H1 (cell line): Measurements from ENCODE around the gene SLCO2A1. TPM values are rescaled to one million over a fixed set of nuclear protein-coding genes. Genes with fewer than 3 reads are reported as not detected.

Experiments used
- CHD7 ChIP-seq: fragments of 300-600 bp; sonication (generic); IDR thresholded peaks from 2 replicates; pipeline ENCODE4 v1.7.1; 2012; ENCODE audit warnings: low read length, moderate library complexity, mild to moderate bottlenecking, inconsistent platforms; ENCODE audit not compliant: insufficient replicate concordance
- CREB1 ChIP-seq: IDR thresholded peaks from 2 replicates; pipeline ENCODE4 v1.6.1; 2012; ENCODE audit warnings: inconsistent platforms
- CTCF ChIP-seq, 3 experiments: IDR thresholded peaks; 1 replicate in 2 of 3; 2 replicates in 1 of 3; pipeline versions ENCODE4 v1.5.1 to v1.6.1; 2011; ENCODE audit warnings: low read length in 3 of 3, mild to moderate bottlenecking in 3 of 3, inconsistent platforms in 2 of 3, low read depth in 1 of 3, moderate library complexity in 1 of 3; ENCODE audit not compliant: insufficient read depth in 1 of 3; ENCODE audit errors: control extremely low read depth in 1 of 3
- EZH2 ChIP-seq: fragments of 200-600 bp; sonication (generic); IDR thresholded peaks from 2 replicates; pipeline ENCODE4 v1.7.1; 2012; ENCODE audit warnings: low read depth, mild to moderate bottlenecking, moderate library complexity, low read length, inconsistent platforms; ENCODE audit not compliant: severe bottlenecking
- RAD21 ChIP-seq, 2 experiments: IDR thresholded peaks in 1 of 2; conservative IDR thresholded peaks in 1 of 2; 2 replicates each; pipeline ENCODE4 v1.6.1; 2011; ENCODE audit warnings: low read depth in 2 of 2, low read length in 2 of 2, improper control_type of control experiment in 1 of 2, inconsistent platforms in 1 of 2, mild to moderate bottlenecking in 1 of 2, moderate library complexity in 1 of 2
- TEAD4 ChIP-seq: IDR thresholded peaks from 2 replicates; pipeline ENCODE4 v1.6.1; 2012; ENCODE audit warnings: low read depth, low read length, inconsistent platforms, mixed read lengths
- polyA plus RNA-seq, 7 experiments: library from polyadenylated mRNA; depleted of rRNA in 3 of 7; stranded (reverse) in 5 of 7; unstranded in 2 of 7; fragments of >200 nt in 5 of 7; fragments of 200-250 nt in 2 of 7; gene quantifications; 1 replicate in 5 of 7; 2 replicates in 1 of 7; 4 replicates in 1 of 7; pipeline versions ENCODE4 v1.2.1 to v1.2.3, GENCODE V29; 2011 to 2013; ENCODE audit warnings: missing spikeins in 2 of 7, mixed read lengths in 2 of 7
- total RNA-seq: library from RNA; stranded (reverse); fragmentation: NEBNext Ultra II Directional; extraction: Animal tissue kit (Norgen Biotek cat#: 25700); gene quantifications from 2 replicates; pipeline ENCODE4 v1.2.1, GENCODE V29; 2021

Gene SLCO2A1
- total and polyA plus RNA-seq, 2 of the 8 experiments (the other 6 are each of a cell fraction or from before 2014, with no cell fraction given) = 1.1 to 2.3 TPM

DNA sequence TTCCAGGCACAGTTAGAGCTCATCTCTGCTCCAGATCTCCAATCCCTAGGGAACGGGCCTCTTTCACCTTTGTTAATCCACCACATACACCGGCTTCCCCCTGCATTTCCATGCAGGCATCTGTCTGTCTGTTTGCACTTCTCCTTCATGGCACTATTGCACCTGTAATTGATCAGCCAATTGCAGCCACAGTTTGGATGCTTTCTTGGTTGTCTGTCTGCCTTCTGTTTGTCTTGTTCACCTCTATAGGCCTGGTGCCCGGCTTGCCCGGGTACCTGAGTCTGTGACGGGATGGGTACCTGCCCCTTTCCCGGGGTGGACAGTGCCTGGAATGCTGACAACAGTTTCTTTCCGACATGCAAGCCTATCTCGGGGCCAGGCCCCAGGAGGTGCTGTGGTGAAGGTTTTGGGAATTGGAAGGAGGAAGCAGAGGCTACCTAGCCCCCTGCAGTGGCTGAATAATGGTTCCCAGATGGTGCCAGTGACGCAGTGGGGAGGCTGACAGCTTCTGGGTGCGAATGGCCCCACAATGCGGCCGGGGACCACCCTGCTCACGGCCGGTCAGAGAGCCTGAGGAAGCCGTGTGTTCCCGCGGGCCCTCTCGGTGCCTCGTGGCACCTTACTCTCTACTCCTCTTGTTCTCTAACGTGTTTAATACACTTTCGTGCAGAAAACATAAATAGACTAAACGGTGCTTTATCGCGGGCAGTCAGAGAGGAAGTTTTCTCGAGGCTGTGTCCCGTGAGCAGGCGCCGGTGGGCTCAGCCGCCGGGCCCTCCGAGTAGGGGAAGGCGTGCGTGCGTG, 102.8 kb downstream of the SLCO2A1 start (continued):
- TF ChIP-seq CHD7 (no peak), TEAD4 (peak; percentile 78), CREB1 (no peak), RAD21 (IDR thresholded peaks at IDR 0.05 in 1 of 2, conservative IDR thresholded peaks at IDR 0.05 in 1 of 2; ENCODE audit: low read depth in 2 of 2, low read length in 2 of 2) (peak; percentile 41 to 54; a peak in 3 of 4 replicates), EZH2 (no peak), CTCF (IDR thresholded peaks at IDR 0.05; ENCODE audit: control extremely low read depth in 1 of 3, insufficient read depth in 1 of 3, low read depth in 1 of 3, low read length in 3 of 3) (peak; percentile 32 to 40 (median 35))
